ENCODE results near the gene FAM20A.

FAM20A gene

GRCh38 chr17:68600931-68601564, at the start of gene FAM20A:
Gene FAM20A (minus strand): TSS chr17:68601367. CDS start chr17:68600666, 701 bp downstream.
- DNase-seq = peak in 1 of 56 donors; percentile 7

GRCh38 chr17:68649324-68649723, 48.2 kb upstream of the FAM20A start:
- no peak for DNase-seq

GRCh38 chr17:68646626-68647526, 45.7 kb upstream of the FAM20A start:
- DNase-seq = no peak

- DNase-seq = no peak
Measured at GRCh38 chr17:68642118-68642412, 40.9 kb upstream of the FAM20A start.

GRCh38 chr17:68641276-68642117, 40.3 kb upstream of the FAM20A start:
- DNase-seq = no peak

GRCh38 chr17:68640242-68640989, 39.2 kb upstream of the FAM20A start:
- DNase-seq = no peak

GRCh38 chr17:68634345-68634876, 33.2 kb upstream of the FAM20A start:
- DNase-seq = no peak

- no peak for DNase-seq
Measured at GRCh38 chr17:68628576-68628957, 27.4 kb upstream of the FAM20A start.

GRCh38 chr17:68627956-68628575, 26.9 kb upstream of the FAM20A start:
- no peak for DNase-seq

- DNase-seq = no peak
Measured at GRCh38 chr17:68624381-68624780, 23.2 kb upstream of the FAM20A start.

- DNase-seq = no peak
Measured at GRCh38 chr17:68623811-68624210, 22.6 kb upstream of the FAM20A start.

GRCh38 chr17:68622423-68622822, 21.3 kb upstream of the FAM20A start:
- no peak for DNase-seq

- no peak for DNase-seq
Measured at GRCh38 chr17:68621065-68621464, 19.9 kb upstream of the FAM20A start.

- no peak for DNase-seq
Measured at GRCh38 chr17:68616334-68616733, 15.2 kb upstream of the FAM20A start.

GRCh38 chr17:68614718-68615117, 13.6 kb upstream of the FAM20A start:
- DNase-seq = no peak

GRCh38 chr17:68613739-68614298, 12.7 kb upstream of the FAM20A start:
- DNase-seq = peak in 3 of 56 donors; percentile 3 to 12 (median 5)

GRCh38 chr17:68612923-68613292, 11.7 kb upstream of the FAM20A start:
- no peak for DNase-seq

GRCh38 chr17:68612209-68612922, 11.2 kb upstream of the FAM20A start:
- DNase-seq = no peak
